K562 (cell line): Measurements from ENCODE around the gene DNAAF1.

Experiments
- EP300 ChIP-seq: IDR thresholded peaks from 2 replicates; pipeline ENCODE4 v1.6.1; 2012; ENCODE audit warnings: low read length, improper control_type of control experiment
- FOS ChIP-seq: IDR thresholded peaks from 3 replicates; pipeline ENCODE4 v1.6.1; 2011; ENCODE audit not compliant: insufficient read length; ENCODE audit errors: extremely low read depth
- FOSL1 ChIP-seq: fragments of 200-800 bp; sonication (Bioruptor generic); conservative IDR thresholded peaks from 2 replicates; pipeline ENCODE4 v1.6.1; 2016; ENCODE audit warnings: missing genetic modification characterization, missing compliant biosample characterization
- HBP1 ChIP-seq: fragments of 450-650 bp; formaldehyde crosslinking; IDR thresholded peaks from 2 replicates; pipeline ENCODE4 v1.4.0; 2022; ENCODE audit warnings: missing genetic modification characterization
- PHB2 ChIP-seq: fragments of 450-650 bp; IDR thresholded peaks from 2 replicates; pipeline ENCODE4 v1.6.1; 2017; ENCODE audit warnings: low read depth
- RAD21 ChIP-seq, 2 experiments: fragments of 250-450 bp in 1 of 2; fragments of 450-650 bp in 1 of 2; sonication (Bioruptor Pico) in 1 of 2; formaldehyde crosslinking in 1 of 2; IDR thresholded peaks in 1 of 2; conservative IDR thresholded peaks in 1 of 2; 2 replicates each; pipeline versions ENCODE4 v1.4.0 to v1.8.0; 2020 to 2022; ENCODE audit warnings: mild to moderate bottlenecking in 2 of 2, moderate library complexity in 1 of 2
- SMC3 ChIP-seq: conservative IDR thresholded peaks from 2 replicates; pipeline ENCODE4 v1.6.1; 2011; ENCODE audit warnings: low read depth, low read length, improper control_type of control experiment; ENCODE audit not compliant: insufficient read depth
- USF2 ChIP-seq: sonication (generic); formaldehyde crosslinking; IDR thresholded peaks from 2 replicates; pipeline ENCODE4 v1.5.0; 2020; ENCODE audit warnings: missing genetic modification reagents
- TF ChIP-seq, protein P1 (sequence below), 3 experiments: IDR thresholded peaks in 2 of 3; conservative IDR thresholded peaks in 1 of 3; 2 replicates each; pipeline ENCODE4 v1.5.1; 2011 to 2012; ENCODE audit warnings: low read length in 3 of 3, mild to moderate bottlenecking in 3 of 3, control low read depth in 2 of 3, improper control_type of control experiment in 1 of 3, inconsistent platforms in 1 of 3, low read depth in 1 of 3, mixed read lengths in 1 of 3, moderate library complexity in 1 of 3; ENCODE audit not compliant: insufficient read depth in 2 of 3
- TF ChIP-seq, protein P2 (sequence below): fragments of 250-450 bp; sonication (Bioruptor Pico); IDR thresholded peaks from 2 replicates; pipeline ENCODE4 v1.8.0; 2021; ENCODE audit warnings: borderline replicate concordance, mild to moderate bottlenecking, moderate library complexity; ENCODE audit not compliant: poor library complexity, severe bottlenecking

DNA sequence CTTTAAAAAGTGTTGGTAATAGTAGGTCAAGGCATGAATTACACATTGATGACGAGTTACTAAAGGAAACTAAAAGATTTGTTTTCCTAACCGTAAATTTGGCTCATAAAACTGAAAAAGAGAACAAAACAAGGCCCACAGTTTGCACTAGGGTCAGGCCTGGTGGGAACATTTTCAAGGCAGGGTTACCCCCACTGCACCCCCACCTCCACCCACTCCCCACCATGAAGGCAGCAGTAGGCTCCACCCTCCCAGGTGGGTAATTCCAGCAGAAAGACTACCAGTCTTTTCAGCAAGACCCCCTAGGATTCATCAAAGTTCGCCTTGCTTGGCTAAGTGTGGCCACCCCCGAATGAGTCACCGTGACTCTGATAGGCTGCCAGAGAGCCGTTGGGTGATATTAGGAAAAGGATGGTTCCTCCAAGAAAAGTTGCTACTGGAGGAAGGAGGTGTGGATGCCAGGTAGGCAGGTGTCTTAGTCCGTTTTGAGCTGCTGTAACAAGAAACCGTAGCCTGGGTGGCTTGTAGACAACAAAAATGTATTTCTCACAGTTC lies 8.6 kb downstream of the DNAAF1 start:
- TF ChIP-seq, protein P1, sequence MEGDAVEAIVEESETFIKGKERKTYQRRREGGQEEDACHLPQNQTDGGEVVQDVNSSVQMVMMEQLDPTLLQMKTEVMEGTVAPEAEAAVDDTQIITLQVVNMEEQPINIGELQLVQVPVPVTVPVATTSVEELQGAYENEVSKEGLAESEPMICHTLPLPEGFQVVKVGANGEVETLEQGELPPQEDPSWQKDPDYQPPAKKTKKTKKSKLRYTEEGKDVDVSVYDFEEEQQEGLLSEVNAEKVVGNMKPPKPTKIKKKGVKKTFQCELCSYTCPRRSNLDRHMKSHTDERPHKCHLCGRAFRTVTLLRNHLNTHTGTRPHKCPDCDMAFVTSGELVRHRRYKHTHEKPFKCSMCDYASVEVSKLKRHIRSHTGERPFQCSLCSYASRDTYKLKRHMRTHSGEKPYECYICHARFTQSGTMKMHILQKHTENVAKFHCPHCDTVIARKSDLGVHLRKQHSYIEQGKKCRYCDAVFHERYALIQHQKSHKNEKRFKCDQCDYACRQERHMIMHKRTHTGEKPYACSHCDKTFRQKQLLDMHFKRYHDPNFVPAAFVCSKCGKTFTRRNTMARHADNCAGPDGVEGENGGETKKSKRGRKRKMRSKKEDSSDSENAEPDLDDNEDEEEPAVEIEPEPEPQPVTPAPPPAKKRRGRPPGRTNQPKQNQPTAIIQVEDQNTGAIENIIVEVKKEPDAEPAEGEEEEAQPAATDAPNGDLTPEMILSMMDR (IDR thresholded peaks at IDR 0.05 in 2 of 3, conservative IDR thresholded peaks at IDR 0.05 in 1 of 3; ENCODE audit: insufficient read depth in 2 of 3, low read depth in 1 of 3, low read length in 3 of 3), result no peak
- TF ChIP-seq PHB2 (no peak), RAD21 (CRISPR knock-in tag; conservative IDR thresholded peaks at IDR 0.05 in 1 of 2, IDR thresholded peaks at IDR 0.05 in 1 of 2) (no peak), HBP1 (CRISPR knock-in tag) (no peak), USF2 (CRISPR knock-in tag) (no peak), SMC3 (no peak), FOSL1 (tag) (peak; percentile 57), EP300 (no peak), FOS (no peak)
- TF ChIP-seq, protein P2, sequence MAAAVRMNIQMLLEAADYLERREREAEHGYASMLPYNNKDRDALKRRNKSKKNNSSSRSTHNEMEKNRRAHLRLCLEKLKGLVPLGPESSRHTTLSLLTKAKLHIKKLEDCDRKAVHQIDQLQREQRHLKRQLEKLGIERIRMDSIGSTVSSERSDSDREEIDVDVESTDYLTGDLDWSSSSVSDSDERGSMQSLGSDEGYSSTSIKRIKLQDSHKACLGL (CRISPR knock-in tag), result no peak
